DMS53 treated with DMSO at 0.1 percent for 48 hours (cell line): Measurements from ENCODE around the gene TTYH3.
"Not testable (repeated sequence)": the region's sequence is repeated elsewhere in the genome, so short reads cannot be mapped to it uniquely, and the experiment has no call there.

Source experiments
- DNase-seq: peaks from one replicate; lab custom pipeline; 2025; ENCODE audit not compliant: unreplicated experiment; lab: John Stamatoyannopoulos, UW

Gene TTYH3

GRCh38 chr7:2681929-2682799, 50.4 kb downstream of the TTYH3 start:
- no peak for DNase-seq

GRCh38 chr7:2684501-2684900, 52.7 kb downstream of the TTYH3 start:
- DNase-seq: no peak

GRCh38 chr7:2686101-2686500, 54.3 kb downstream of the TTYH3 start:
- DNase-seq: no peak

GRCh38 chr7:2687338-2687869, 55.6 kb downstream of the TTYH3 start:
- DNase-seq: peak; percentile 61

- no peak for DNase-seq
These were observed 56.1 kb downstream of the TTYH3 start, which contains the start of gene AMZ1 for GRCh38 chr7:2687881-2688318. TSS of gene AMZ1 (plus strand) at chr7:2688202. CDS start at chr7:2700452, 12,250 bp downstream.

- no peak for DNase-seq
These were observed 56.9 kb downstream of the TTYH3 start for GRCh38 chr7:2688409-2689342.

GRCh38 chr7:2689343-2689847, 57.6 kb downstream of the TTYH3 start:
- no peak for DNase-seq

- DNase-seq: no peak
These were observed 58.3 kb downstream of the TTYH3 start for GRCh38 chr7:2689951-2690705.

GRCh38 chr7:2691011-2691707, 59.4 kb downstream of the TTYH3 start:
- DNase-seq: no peak

- DNase-seq: not testable (repeated sequence)
These were observed 60.2 kb downstream of the TTYH3 start for GRCh38 chr7:2691932-2692439.

- DNase-seq: no peak
These were observed 60.8 kb downstream of the TTYH3 start for GRCh38 chr7:2692543-2692942.

GRCh38 chr7:2693420-2694121, 61.8 kb downstream of the TTYH3 start:
- peak; percentile 76 for DNase-seq

- peak; percentile 57 for DNase-seq
These were observed 62.3 kb downstream of the TTYH3 start for GRCh38 chr7:2694122-2694436.

- DNase-seq: no peak
These were observed 66.9 kb downstream of the TTYH3 start for GRCh38 chr7:2698581-2699288.

GRCh38 chr7:2699289-2699620, 67.5 kb downstream of the TTYH3 start:
- DNase-seq: no peak

- DNase-seq: no peak
These were observed 68.5 kb downstream of the TTYH3 start for GRCh38 chr7:2700141-2700850.

GRCh38 chr7:2701424-2701823, 69.6 kb downstream of the TTYH3 start:
- no peak for DNase-seq
